H9 (cell line): ENCODE data around the gene RGS6. TPM values are rescaled to one million over a fixed set of nuclear protein-coding genes. Genes with fewer than 3 reads are reported as not detected.

Source experiments
- DNase-seq: peaks from one replicate; pipeline ENCODE4 v3.0.0-alpha.2; 2017
- H2AFZ ChIP-seq: one replicate; pipeline ENCODE4 v1.6.1; 2013; ENCODE audit warnings: mild to moderate bottlenecking, low read length, control low read depth, moderate library complexity
- H2AK5ac ChIP-seq: 2 replicates; pipeline ENCODE4 v1.6.1; 2013; ENCODE audit warnings: low read length, control low read depth, mixed read lengths; ENCODE audit not compliant: insufficient read length
- H2BK120ac ChIP-seq: one replicate; pipeline ENCODE4 v1.6.1; 2013; ENCODE audit warnings: low read depth, mild to moderate bottlenecking, low read length, control low read depth, inconsistent platforms; ENCODE audit not compliant: poor library complexity, severe bottlenecking
- H2BK12ac ChIP-seq: 2 replicates; pipeline ENCODE4 v1.6.1; 2013; ENCODE audit warnings: low read length, control low read depth, mixed read lengths, low read depth; ENCODE audit not compliant: insufficient read length
- H2BK15ac ChIP-seq: 2 replicates; pipeline ENCODE4 v1.6.1; 2013; ENCODE audit warnings: low read depth, low read length, control low read depth
- H2BK20ac ChIP-seq: one replicate; pipeline ENCODE4 v1.6.1; 2013; ENCODE audit warnings: low read depth, mild to moderate bottlenecking, low read length, control low read depth, inconsistent platforms; ENCODE audit not compliant: poor library complexity, severe bottlenecking
- H2BK5ac ChIP-seq: 2 replicates; pipeline ENCODE4 v1.6.1; 2013; ENCODE audit warnings: low read length, control low read depth, mixed read lengths; ENCODE audit not compliant: insufficient read length
- H3K14ac ChIP-seq: 2 replicates; pipeline ENCODE4 v1.6.1; 2013; ENCODE audit warnings: low read length, control low read depth; ENCODE audit not compliant: insufficient read depth
- H3K18ac ChIP-seq: 2 replicates; pipeline ENCODE4 v1.6.1; 2013; ENCODE audit warnings: low read depth, mild to moderate bottlenecking, mixed read lengths, low read length, control low read depth; ENCODE audit not compliant: insufficient read length
- H3K23ac ChIP-seq: 2 replicates; pipeline ENCODE4 v1.6.1; 2013; ENCODE audit warnings: low read length, control low read depth, mixed read lengths, low read depth; ENCODE audit not compliant: insufficient read length
- H3K23me2 ChIP-seq: 2 replicates; pipeline ENCODE4 v1.6.1; 2013; ENCODE audit warnings: low read depth, mild to moderate bottlenecking, mixed read lengths, low read length, control low read depth; ENCODE audit not compliant: insufficient read length, poor library complexity, severe bottlenecking
- H3K27ac ChIP-seq: 2 replicates; pipeline ENCODE4 v1.5.1; 2013; ENCODE audit warnings: low read length, control low read depth, mixed read lengths, low read depth; ENCODE audit not compliant: insufficient read length
- H3K27me3 ChIP-seq: 2 replicates; pipeline ENCODE4 v1.6.1; 2013; ENCODE audit warnings: low read length, control low read depth, inconsistent platforms; ENCODE audit not compliant: insufficient read depth
- H3K4ac ChIP-seq: 2 replicates; pipeline ENCODE4 v1.6.1; 2013; ENCODE audit warnings: low read depth, mild to moderate bottlenecking, control low read depth, inconsistent platforms, low read length, moderate library complexity
- H3K4me1 ChIP-seq: 2 replicates; pipeline ENCODE4 v1.6.1; 2013; ENCODE audit warnings: low read length, control low read depth, inconsistent platforms; ENCODE audit not compliant: insufficient read depth
- H3K4me2 ChIP-seq: 2 replicates; pipeline ENCODE4 v1.6.1; 2013; ENCODE audit warnings: low read length, control low read depth, mixed read lengths; ENCODE audit not compliant: insufficient read length, insufficient read depth
- H3K56ac ChIP-seq: 2 replicates; pipeline ENCODE4 v1.6.1; 2013; ENCODE audit warnings: low read depth, mild to moderate bottlenecking, mixed read lengths, low read length, control low read depth; ENCODE audit not compliant: insufficient read length
- H3K79me1 ChIP-seq: 2 replicates; pipeline ENCODE4 v1.6.1; 2013; ENCODE audit warnings: low read depth, mild to moderate bottlenecking, moderate library complexity, low read length, control low read depth, inconsistent platforms; ENCODE audit not compliant: insufficient read depth, poor library complexity, severe bottlenecking
- H3K79me2 ChIP-seq: 2 replicates; pipeline ENCODE4 v1.6.1; 2013; ENCODE audit warnings: low read length, control low read depth, inconsistent platforms; ENCODE audit not compliant: insufficient read depth
- H3K9ac ChIP-seq: 2 replicates; pipeline ENCODE4 v1.6.1; 2013; ENCODE audit warnings: low read length, control low read depth, mixed read lengths; ENCODE audit not compliant: insufficient read length; ENCODE audit errors: extremely low read depth
- H3K9me3 ChIP-seq: one replicate; pipeline ENCODE4 v1.6.1; 2013; ENCODE audit warnings: low read depth, low read length, inconsistent platforms; ENCODE audit not compliant: control insufficient read depth
- H3T11ph ChIP-seq: one replicate; pipeline ENCODE4 v1.6.1; 2013; ENCODE audit warnings: mild to moderate bottlenecking, low read length, control low read depth, inconsistent platforms
- H4K20me1 ChIP-seq: one replicate; pipeline ENCODE4 v1.6.1; 2013; ENCODE audit not compliant: control insufficient read depth, insufficient read length, insufficient read depth
- H4K5ac ChIP-seq: 2 replicates; pipeline ENCODE4 v1.6.1; 2013; ENCODE audit warnings: low read depth, mild to moderate bottlenecking, mixed read lengths, low read length, control low read depth; ENCODE audit not compliant: insufficient read length
- H4K8ac ChIP-seq: replicated peaks from 2 replicates; pipeline ENCODE4 v1.6.1; 2013; ENCODE audit warnings: low read length, control low read depth, mixed read lengths, low read depth; ENCODE audit not compliant: insufficient read length
- H4K91ac ChIP-seq: 2 replicates; pipeline ENCODE4 v1.6.1; 2013; ENCODE audit warnings: low read depth, mild to moderate bottlenecking, moderate library complexity, mixed read lengths, low read length, control low read depth; ENCODE audit not compliant: insufficient read length
- H3K27ac Mint-ChIP-seq, 3 experiments: 2 replicates in 2 of 3; 3 replicates in 1 of 3; pipeline ENCODE4 v1.8.0; 2020 to 2021; ENCODE audit warnings: mixed read lengths in 3 of 3, mild to moderate bottlenecking in 1 of 3, moderate library complexity in 1 of 3
- H3K27me3 Mint-ChIP-seq: 2 replicates; pipeline ENCODE4 v1.8.0; 2021; ENCODE audit warnings: low read depth, mild to moderate bottlenecking, moderate library complexity, mixed read lengths
- H3K36me3 Mint-ChIP-seq, 3 experiments: 2 replicates in 2 of 3; 3 replicates in 1 of 3; pipeline ENCODE4 v1.8.0; 2020 to 2021; ENCODE audit warnings: low read depth in 3 of 3, mixed read lengths in 3 of 3; ENCODE audit not compliant: insufficient read depth in 1 of 3
- H3K4me1 Mint-ChIP-seq, 2 experiments: 2 replicates each; pipeline ENCODE4 v1.8.0; 2020; ENCODE audit warnings: mixed read lengths in 2 of 2
- H3K4me3 Mint-ChIP-seq, 2 experiments: 2 replicates in 1 of 2; 3 replicates in 1 of 2; pipeline ENCODE4 v1.8.0; 2020 to 2021; ENCODE audit warnings: mild to moderate bottlenecking in 2 of 2, mixed read lengths in 2 of 2, moderate library complexity in 1 of 2
- H3K9me3 Mint-ChIP-seq, 2 experiments: 2 replicates in 1 of 2; 3 replicates in 1 of 2; pipeline ENCODE4 v1.8.0; 2020; ENCODE audit warnings: mild to moderate bottlenecking in 2 of 2, mixed read lengths in 2 of 2, moderate library complexity in 1 of 2
- WGBS: extraction: QIAGEN DNeasy Blood & Tissue Kit; methylation state at CpG from one replicate; pipeline ENCODE4 v1.1.7; 2013; ENCODE audit warnings: missing lambda C conversion rate, low lambda C conversion rate, mixed read lengths; ENCODE audit not compliant: insufficient read length; ENCODE audit errors: extremely low coverage; 5-methylcytosine and 5-hydroxymethylcytosine counted together
- total RNA-seq: library from RNA; stranded (reverse); gene quantifications from 2 replicates; pipeline ENCODE4 v1.2.1, GENCODE V29; 2021
- TF ChIP-seq, protein P1 (sequence below): fragments of 200-600 bp; sonication (generic); conservative IDR thresholded peaks from 3 replicates; pipeline ENCODE4 v1.8.0; 2021; ENCODE audit warnings: antibody characterized with exemption, mild to moderate bottlenecking

RGS6 gene
- total RNA-seq, 1 experiment from 2014 or later = 3.0 TPM

DNA sequence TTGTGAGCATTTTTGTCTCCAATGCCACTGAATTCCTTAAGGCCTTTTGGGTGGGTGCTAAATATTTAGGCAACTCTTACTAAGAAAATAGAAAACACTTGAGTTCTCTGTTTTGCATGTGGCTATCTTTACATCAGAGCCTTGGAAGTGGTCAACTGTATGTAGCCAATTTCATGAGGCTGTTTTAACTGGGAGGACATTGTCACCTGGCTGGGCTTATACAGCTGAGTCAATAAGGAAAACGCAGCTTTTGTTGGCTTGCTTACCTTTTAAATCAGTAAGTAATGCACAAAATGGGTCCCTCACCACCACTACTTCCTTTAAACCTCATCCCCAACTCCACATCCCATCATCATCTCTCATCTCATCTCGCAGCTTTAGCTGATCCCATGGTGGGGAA lies 194.3 kb downstream of the RGS6 start:
- Histone ChIP-seq H3K23ac (no peak overlapping the region), H3K27ac (no peak overlapping the region), H3K27me3 (no peaks in the 10 kb centered on the region; the same call in 1 of the 2 replicates), H3K9ac (no peak overlapping the region), H3K56ac (no peak overlapping the region), H4K8ac (no peak overlapping the region), H3K79me1 (no peaks in the 10 kb centered on the region), H4K91ac (no peak overlapping the region), H3K79me2 (no peaks in the 10 kb centered on the region), H3K23me2 (no peaks in the 10 kb centered on the region), H2BK15ac (no peak overlapping the region), H3K14ac (no peak overlapping the region), H2AFZ (no peak overlapping the region), H3K9me3 (no peaks in the 10 kb centered on the region), H3K4me1 (no peaks in the 10 kb centered on the region), H2BK5ac (no peak overlapping the region), H2BK20ac (no peak overlapping the region), H3T11ph (no peak overlapping the region), H2BK120ac (no peak overlapping the region), H4K5ac (no peak overlapping the region), H3K4ac (no peak overlapping the region), H4K20me1 (no peaks in the 10 kb centered on the region), H2AK5ac (no peak overlapping the region), H2BK12ac (no peak overlapping the region), H3K4me2 (no peak overlapping the region), H3K18ac (no peak overlapping the region)
- no peak overlapping the region for H3K4me3 Mint-ChIP-seq
- no peaks in the 10 kb centered on the region for H3K27me3 Mint-ChIP-seq
- H3K4me1 Mint-ChIP-seq = no peaks in the 10 kb centered on the region
- H3K9me3 Mint-ChIP-seq = no peaks in the 10 kb centered on the region; a peak in 2 of 5 replicates
- H3K27ac Mint-ChIP-seq = no peak overlapping the region; a peak in 1 of 7 replicates
- no CpG with 5 or more reads among the region's 2 CpGs for WGBS
- 0 out of 7 replicates have a peak, but pooled peaks cover 0 to 2% (median 0%) of the 10 kb centered on the region in 3 experiments for H3K36me3 Mint-ChIP-seq
- TF ChIP-seq, protein P1, sequence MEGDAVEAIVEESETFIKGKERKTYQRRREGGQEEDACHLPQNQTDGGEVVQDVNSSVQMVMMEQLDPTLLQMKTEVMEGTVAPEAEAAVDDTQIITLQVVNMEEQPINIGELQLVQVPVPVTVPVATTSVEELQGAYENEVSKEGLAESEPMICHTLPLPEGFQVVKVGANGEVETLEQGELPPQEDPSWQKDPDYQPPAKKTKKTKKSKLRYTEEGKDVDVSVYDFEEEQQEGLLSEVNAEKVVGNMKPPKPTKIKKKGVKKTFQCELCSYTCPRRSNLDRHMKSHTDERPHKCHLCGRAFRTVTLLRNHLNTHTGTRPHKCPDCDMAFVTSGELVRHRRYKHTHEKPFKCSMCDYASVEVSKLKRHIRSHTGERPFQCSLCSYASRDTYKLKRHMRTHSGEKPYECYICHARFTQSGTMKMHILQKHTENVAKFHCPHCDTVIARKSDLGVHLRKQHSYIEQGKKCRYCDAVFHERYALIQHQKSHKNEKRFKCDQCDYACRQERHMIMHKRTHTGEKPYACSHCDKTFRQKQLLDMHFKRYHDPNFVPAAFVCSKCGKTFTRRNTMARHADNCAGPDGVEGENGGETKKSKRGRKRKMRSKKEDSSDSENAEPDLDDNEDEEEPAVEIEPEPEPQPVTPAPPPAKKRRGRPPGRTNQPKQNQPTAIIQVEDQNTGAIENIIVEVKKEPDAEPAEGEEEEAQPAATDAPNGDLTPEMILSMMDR = no peak
- no peak for DNase-seq
